GM12801 (cell line): Measurements from ENCODE around the gene RNF212B.

Experiments used
- CTCF ChIP-seq: IDR thresholded peaks from one replicate; pipeline ENCODE4 v1.5.1; 2011; ENCODE audit warnings: control low read depth; ENCODE audit not compliant: insufficient read length; ENCODE audit errors: extremely low read depth

Gene RNF212B

GRCh38 chr14:23297611-23298277, 60.0 kb downstream of the RNF212B start:
- no peak for TF ChIP-seq CTCF

GRCh38 chr14:23299211-23299957, 61.6 kb downstream of the RNF212B start:
- TF ChIP-seq CTCF, result no peak

- TF ChIP-seq CTCF, result no peak
Measured at GRCh38 chr14:23299986-23300686, 62.4 kb downstream of the RNF212B start.

- no peak for TF ChIP-seq CTCF
Measured at GRCh38 chr14:23300687-23301223, 63.0 kb downstream of the RNF212B start.

- TF ChIP-seq CTCF, result no peak
Measured at GRCh38 chr14:23301288-23301968, 63.7 kb downstream of the RNF212B start.

GRCh38 chr14:23301969-23302289, 64.2 kb downstream of the RNF212B start:
- no peak for TF ChIP-seq CTCF
